Hepatocyte (in vitro differentiated cells): ENCODE measurements around the gene GTF3C1. TPM values are rescaled to one million over a fixed set of nuclear protein-coding genes. Genes with fewer than 3 reads are reported as not detected.

ENCODE experiments used
- DNase-seq: peaks from one replicate; pipeline ENCODE4 v3.0.0-alpha.2; 2016; ENCODE audit warnings: low spot score
- H2AFZ ChIP-seq: fragments of 200-600 bp; sonication (generic); 2 replicates; pipeline ENCODE4 v1.6.0; 2016; ENCODE audit warnings: antibody characterized with exemption, mild to moderate bottlenecking
- H3K27ac ChIP-seq: fragments of 200-600 bp; sonication (generic); 2 replicates; pipeline ENCODE4 v1.5.1; 2016; ENCODE audit warnings: mild to moderate bottlenecking
- H3K27me3 ChIP-seq: fragments of 200-600 bp; sonication (generic); 2 replicates; pipeline ENCODE4 v1.6.1; 2016
- H3K36me3 ChIP-seq: fragments of 200-600 bp; sonication (generic); replicated peaks from 2 replicates; pipeline ENCODE4 v1.5.1; 2016; ENCODE audit warnings: low read depth; ENCODE audit not compliant: insufficient read depth
- H3K4me1 ChIP-seq: fragments of 200-600 bp; sonication (generic); 2 replicates; pipeline ENCODE4 v1.5.1; 2016; ENCODE audit warnings: mild to moderate bottlenecking, moderate library complexity; ENCODE audit not compliant: insufficient read depth
- H3K4me2 ChIP-seq: fragments of 200-600 bp; sonication (generic); 2 replicates; pipeline ENCODE4 v1.6.0; 2016
- H3K4me3 ChIP-seq: fragments of 200-600 bp; sonication (generic); 2 replicates; pipeline ENCODE4 v1.5.1; 2016; ENCODE audit warnings: mild to moderate bottlenecking
- H3K79me2 ChIP-seq: fragments of 200-600 bp; sonication (generic); 2 replicates; pipeline ENCODE4 v1.6.0; 2017; ENCODE audit warnings: mild to moderate bottlenecking
- H3K9me2 ChIP-seq: fragments of 200-600 bp; sonication (generic); replicated peaks from 2 replicates; pipeline ENCODE4 v1.6.0; 2017; ENCODE audit warnings: mild to moderate bottlenecking; ENCODE audit not compliant: insufficient read depth
- H3K9me3 ChIP-seq: fragments of 200-600 bp; sonication (generic); 2 replicates; pipeline ENCODE4 v1.5.1; 2016; ENCODE audit warnings: low read depth, mild to moderate bottlenecking
- H4K20me1 ChIP-seq: fragments of 200-600 bp; sonication (generic); 2 replicates; pipeline ENCODE4 v1.6.0; 2016; ENCODE audit warnings: mild to moderate bottlenecking; ENCODE audit not compliant: insufficient read depth, poor library complexity, severe bottlenecking
- EZH2 ChIP-seq: fragments of 200-600 bp; sonication (generic); IDR thresholded peaks from 2 replicates; pipeline ENCODE4 v1.6.1; 2016; ENCODE audit warnings: antibody characterized with exemption, mild to moderate bottlenecking, borderline replicate concordance
- EZH2phosphoT487 ChIP-seq: fragments of 200-600 bp; sonication (generic); IDR thresholded peaks from one replicate; pipeline ENCODE4 v1.6.1; 2018; ENCODE audit warnings: antibody characterized with exemption, mild to moderate bottlenecking, low read depth, moderate library complexity; ENCODE audit not compliant: unreplicated experiment, severe bottlenecking
- WGBS: methylation state at CpG from one replicate; pipeline ENCODE4 v1.1.6; 2016; ENCODE audit warnings: low lambda C conversion rate; ENCODE audit errors: missing lambda C conversion rate; 5-methylcytosine and 5-hydroxymethylcytosine counted together
- polyA plus RNA-seq: library from polyadenylated mRNA; unstranded; fragments of >200 nt; fragmentation: Nextera tagmentation; extraction: Ambion mirVana; gene quantifications from 2 replicates; pipeline ENCODE4 v1.2.1, GENCODE V29; 2016
- total RNA-seq: library from RNA; depleted of rRNA; stranded (reverse); fragments of >200 nt; gene quantifications from 2 replicates; pipeline ENCODE4 v1.2.3, GENCODE V29; 2014
- TF ChIP-seq, protein P1 (sequence below): fragments of 200-600 bp; sonication (generic); IDR thresholded peaks from 2 replicates; pipeline ENCODE4 v1.5.1; 2016; ENCODE audit warnings: antibody characterized with exemption, mild to moderate bottlenecking; ENCODE audit not compliant: poor library complexity

The GTF3C1 gene
- total and polyA plus RNA-seq, 2 experiments from 2014 or later, result 41.5 to 59.6 TPM

DNA sequence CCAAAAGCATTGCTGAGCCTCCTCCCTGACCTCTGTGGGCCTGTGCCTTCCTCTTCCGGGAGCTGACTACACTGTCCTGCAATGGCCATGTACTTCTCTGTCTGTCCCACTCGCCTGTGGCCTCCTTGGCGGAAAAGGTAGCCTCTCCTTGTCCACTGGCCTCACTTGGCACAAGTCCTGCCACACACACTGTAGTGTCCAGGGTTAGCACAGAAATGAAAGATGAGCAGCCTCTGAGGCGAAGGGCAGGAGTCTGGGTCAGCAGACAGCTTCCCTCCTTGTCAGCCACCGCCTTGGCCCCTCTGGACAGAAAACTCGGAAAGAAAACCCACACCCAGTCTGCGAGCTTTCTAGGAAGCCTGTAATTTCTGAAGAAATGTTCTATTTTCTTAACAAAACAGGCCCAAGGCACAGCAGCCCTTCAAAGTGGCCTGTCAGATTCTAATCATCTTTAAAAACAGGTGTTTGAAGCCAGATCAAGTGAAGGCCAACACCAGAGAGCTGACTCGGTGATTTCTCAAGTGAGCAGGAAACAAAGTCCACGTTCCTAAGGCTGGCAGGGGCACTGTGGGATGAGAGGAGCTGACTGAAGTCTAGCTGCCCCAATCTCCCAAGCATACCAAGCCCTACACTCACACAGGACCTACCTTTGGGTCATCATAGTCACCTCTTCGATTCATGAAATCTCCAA lies 67.2 kb downstream of the GTF3C1 start:
- H3K4me1 ChIP-seq, result no peaks in the 10 kb centered on the region
- H3K9me3 ChIP-seq, result no peaks in the 10 kb centered on the region
- no peak overlapping the region for H3K4me3 ChIP-seq
- no peak for DNase-seq
- no peaks in the 10 kb centered on the region for H3K9me2 ChIP-seq
- H3K27me3 ChIP-seq, result no peaks in the 10 kb centered on the region
- no peak overlapping the region for H2AFZ ChIP-seq
- H3K27ac ChIP-seq, result no peak overlapping the region
- H3K79me2 ChIP-seq, result no peaks in the 10 kb centered on the region
- WGBS, result 93% methylated on average over 10 of the region's 10 CpGs
- no peak overlapping the region for H3K4me2 ChIP-seq
- no peaks in the 10 kb centered on the region for H3K36me3 ChIP-seq
- H4K20me1 ChIP-seq, result no peaks in the 10 kb centered on the region
- TF ChIP-seq, protein P1, sequence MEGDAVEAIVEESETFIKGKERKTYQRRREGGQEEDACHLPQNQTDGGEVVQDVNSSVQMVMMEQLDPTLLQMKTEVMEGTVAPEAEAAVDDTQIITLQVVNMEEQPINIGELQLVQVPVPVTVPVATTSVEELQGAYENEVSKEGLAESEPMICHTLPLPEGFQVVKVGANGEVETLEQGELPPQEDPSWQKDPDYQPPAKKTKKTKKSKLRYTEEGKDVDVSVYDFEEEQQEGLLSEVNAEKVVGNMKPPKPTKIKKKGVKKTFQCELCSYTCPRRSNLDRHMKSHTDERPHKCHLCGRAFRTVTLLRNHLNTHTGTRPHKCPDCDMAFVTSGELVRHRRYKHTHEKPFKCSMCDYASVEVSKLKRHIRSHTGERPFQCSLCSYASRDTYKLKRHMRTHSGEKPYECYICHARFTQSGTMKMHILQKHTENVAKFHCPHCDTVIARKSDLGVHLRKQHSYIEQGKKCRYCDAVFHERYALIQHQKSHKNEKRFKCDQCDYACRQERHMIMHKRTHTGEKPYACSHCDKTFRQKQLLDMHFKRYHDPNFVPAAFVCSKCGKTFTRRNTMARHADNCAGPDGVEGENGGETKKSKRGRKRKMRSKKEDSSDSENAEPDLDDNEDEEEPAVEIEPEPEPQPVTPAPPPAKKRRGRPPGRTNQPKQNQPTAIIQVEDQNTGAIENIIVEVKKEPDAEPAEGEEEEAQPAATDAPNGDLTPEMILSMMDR, result no peak
- TF ChIP-seq EZH2 (no peak), EZH2phosphoT487 (no peak)

DNA sequence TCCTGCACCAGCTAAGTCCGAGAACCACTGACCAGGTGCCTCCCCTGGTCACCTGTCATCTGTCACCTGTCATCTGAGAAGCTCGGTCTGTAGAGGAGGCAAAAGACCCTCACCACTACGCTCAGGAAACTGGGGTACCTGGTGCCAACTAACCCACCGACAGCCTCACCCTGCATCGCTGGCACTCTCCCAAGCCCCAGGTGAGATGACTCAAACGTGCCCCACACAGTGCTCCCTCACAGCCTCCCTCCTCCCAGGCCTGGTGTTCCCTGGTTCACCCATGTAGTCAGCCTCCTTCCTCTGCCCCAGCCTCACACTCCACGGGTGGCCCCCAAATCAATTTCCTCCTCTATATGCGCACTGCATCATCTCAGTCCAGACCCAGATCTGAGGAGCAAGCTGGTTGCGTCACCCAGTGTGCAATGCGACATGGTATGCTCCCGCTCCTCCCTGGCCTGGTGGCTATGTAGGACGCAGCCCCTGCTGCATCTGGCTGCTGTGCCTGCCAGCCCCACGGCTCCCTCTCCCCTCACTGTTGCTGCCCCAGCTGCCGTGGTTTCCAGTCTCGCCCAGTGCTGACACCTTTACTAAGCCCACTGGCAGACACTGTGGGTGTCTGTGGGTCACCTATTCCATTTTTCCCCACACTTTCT lies 68.3 kb downstream of the GTF3C1 start:
- no peaks in the 10 kb centered on the region for H3K79me2 ChIP-seq
- 98% methylated on average over 15 of the region's 15 CpGs for WGBS
- no peaks in the 10 kb centered on the region for H3K9me2 ChIP-seq
- H3K4me2 ChIP-seq, result no peak overlapping the region
- no peaks in the 10 kb centered on the region for H3K4me1 ChIP-seq
- H4K20me1 ChIP-seq, result no peaks in the 10 kb centered on the region
- H3K36me3 ChIP-seq, result no peaks in the 10 kb centered on the region
- H3K27me3 ChIP-seq, result no peaks in the 10 kb centered on the region
- H3K4me3 ChIP-seq, result no peak overlapping the region
- no peak for TF ChIP-seq EZH2
- TF ChIP-seq EZH2phosphoT487, result no peak
- TF ChIP-seq, protein P1, result no peak
- no peaks in the 10 kb centered on the region for H3K9me3 ChIP-seq
- no peak for DNase-seq
- H2AFZ ChIP-seq, result no peak overlapping the region
- H3K27ac ChIP-seq, result no peak overlapping the region

DNA sequence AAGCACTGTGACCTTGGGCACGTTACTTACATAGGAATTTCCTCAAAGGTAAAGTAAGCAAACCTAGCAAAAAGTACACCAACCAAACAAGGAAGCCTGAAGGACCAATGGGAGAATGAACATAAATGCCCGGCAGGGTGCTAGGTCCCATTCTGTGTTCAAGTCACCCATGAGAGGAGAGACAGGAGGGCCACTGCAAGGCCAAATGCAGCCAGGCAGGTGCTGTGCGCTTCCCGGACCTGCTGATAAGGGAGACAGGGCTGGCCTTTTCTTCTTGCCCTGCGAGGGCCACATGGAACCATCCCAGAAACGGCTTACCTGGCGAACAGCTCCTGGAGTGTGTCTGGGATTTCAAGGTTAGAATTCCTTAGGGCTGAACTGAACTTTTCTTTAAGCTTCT lies 69.0 kb downstream of the GTF3C1 start:
- Histone ChIP-seq H3K9me3 (no peaks in the 10 kb centered on the region), H3K4me1 (no peaks in the 10 kb centered on the region), H3K36me3 (no peaks in the 10 kb centered on the region), H3K27me3 (no peaks in the 10 kb centered on the region), H3K79me2 (no peaks in the 10 kb centered on the region), H3K9me2 (no peaks in the 10 kb centered on the region), H3K27ac (no peak overlapping the region), H3K4me2 (no peak overlapping the region), H2AFZ (no peak overlapping the region), H4K20me1 (no peaks in the 10 kb centered on the region), H3K4me3 (no peak overlapping the region)
- 93% methylated on average over 7 of the region's 7 CpGs for WGBS
- TF ChIP-seq EZH2, result no peak
- TF ChIP-seq, protein P1, result no peak
- TF ChIP-seq EZH2phosphoT487, result no peak
- no peak for DNase-seq
